Measurements from ENCODE around the gene DCAF6.

The DCAF6 gene

DNA sequence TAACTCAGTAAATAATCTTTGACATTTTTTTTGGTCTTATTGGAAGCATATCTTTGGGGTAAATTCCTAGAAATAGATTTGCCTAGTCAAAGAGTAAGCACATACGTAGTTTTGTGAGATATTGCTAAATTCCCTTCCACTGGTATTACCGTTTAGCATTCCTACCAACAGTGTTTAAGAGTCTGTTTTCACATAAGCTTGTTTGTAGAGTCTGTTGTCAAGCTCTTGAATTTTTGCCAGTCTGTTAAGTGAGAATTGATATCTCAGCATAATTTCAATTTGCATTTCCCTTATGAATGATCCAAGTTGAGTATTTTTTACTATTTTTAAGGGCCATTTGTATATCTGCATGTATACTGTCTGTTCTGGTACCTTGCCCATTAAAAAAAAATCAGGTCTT is 37.3 kb downstream of the DCAF6 start:
- Histone ChIP-seq H3K4me3 (ENCODE audit: low read depth in 1 of 2, low read length in 2 of 2) (no peak overlapping the region), H3K9me3 (ENCODE audit: control insufficient read depth in 1 of 2, low read length in 2 of 2) (no peaks in the 10 kb centered on the region), H3K4me1 (ENCODE audit: control insufficient read depth in 1 of 2, insufficient read depth in 2 of 2, low read length in 2 of 2) (no peaks in the 10 kb centered on the region), H3K27me3 (ENCODE audit: low read depth, low read length) (no peaks in the 10 kb centered on the region), H3K27ac (ENCODE audit: low read length) (no peak overlapping the region), H3K36me3 (ENCODE audit: control insufficient read depth in 1 of 2, insufficient read depth in 2 of 2, low read length in 2 of 2) (peaks cover 9 to 19% of the 10 kb centered on the region in 2 donors)

- Histone ChIP-seq H3K27ac (ENCODE audit: low read length) (no peak overlapping the region), H3K4me1 (ENCODE audit: control insufficient read depth in 1 of 2, insufficient read depth in 2 of 2, low read length in 2 of 2) (no peaks in the 10 kb centered on the region), H3K4me3 (ENCODE audit: low read depth in 1 of 2, low read length in 2 of 2) (no peak overlapping the region), H3K36me3 (ENCODE audit: control insufficient read depth in 1 of 2, insufficient read depth in 2 of 2, low read length in 2 of 2) (peaks cover 6 to 19% of the 10 kb centered on the region in 2 donors), H3K27me3 (ENCODE audit: low read depth, low read length) (no peaks in the 10 kb centered on the region), H3K9me3 (ENCODE audit: control insufficient read depth in 1 of 2, low read length in 2 of 2) (no peaks in the 10 kb centered on the region)
Measured at GRCh38 chr1:167974698-167975097, 38.2 kb downstream of the DCAF6 start.

DNA sequence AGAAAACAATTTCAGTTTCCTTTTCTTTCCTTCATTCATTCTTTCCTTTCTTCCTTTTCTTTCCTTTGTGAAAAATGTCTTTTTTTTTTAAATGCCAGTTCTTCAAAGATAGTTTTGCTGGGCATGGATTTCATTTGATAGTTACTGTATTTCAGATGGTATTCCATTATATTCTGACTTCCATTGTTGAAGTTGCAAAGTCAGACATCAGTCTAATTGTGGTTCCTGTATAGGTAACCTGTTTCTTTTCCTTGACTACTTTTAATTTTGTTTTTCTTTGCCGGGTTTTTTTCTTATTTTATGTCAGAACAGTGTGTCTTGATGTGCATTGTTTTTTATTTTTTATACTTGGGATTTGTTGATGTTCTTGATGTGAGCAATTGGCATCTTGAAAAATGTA is 40.8 kb downstream of the DCAF6 start:
- Histone ChIP-seq H3K27me3 (ENCODE audit: low read depth, low read length) (no peaks in the 10 kb centered on the region), H3K27ac (ENCODE audit: low read length) (no peak overlapping the region), H3K36me3 (ENCODE audit: control insufficient read depth in 1 of 2, insufficient read depth in 2 of 2, low read length in 2 of 2) (peaks cover 6 to 19% of the 10 kb centered on the region in 2 donors), H3K9me3 (ENCODE audit: control insufficient read depth in 1 of 2, low read length in 2 of 2) (no peaks in the 10 kb centered on the region), H3K4me3 (ENCODE audit: low read depth in 1 of 2, low read length in 2 of 2) (no peak overlapping the region), H3K4me1 (ENCODE audit: control insufficient read depth in 1 of 2, insufficient read depth in 2 of 2, low read length in 2 of 2) (no peaks in the 10 kb centered on the region)

DNA sequence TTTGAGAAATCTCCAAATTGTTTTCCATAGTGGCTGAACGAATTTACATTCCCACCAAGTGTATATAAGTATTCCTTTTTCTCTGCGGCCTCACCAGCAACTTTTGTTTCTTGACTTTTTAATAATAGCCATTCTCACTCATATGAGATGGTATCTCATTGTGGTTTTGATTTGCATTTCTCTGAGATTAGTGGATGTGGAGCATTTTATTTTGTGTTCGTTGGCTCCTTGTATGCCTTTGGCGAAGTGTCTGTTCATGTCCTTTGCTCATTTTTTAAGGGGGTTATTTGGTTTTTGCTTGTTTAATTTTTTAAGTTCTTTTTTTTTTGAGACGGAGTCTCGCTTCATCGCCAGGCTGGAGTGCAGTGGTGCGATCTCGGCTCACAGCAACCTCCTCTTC is 45.5 kb downstream of the DCAF6 start:
- no peak overlapping the region for H3K27ac ChIP-seq (ENCODE audit: low read length)
- no peak overlapping the region for H3K4me3 ChIP-seq (ENCODE audit: low read depth in 1 of 2, low read length in 2 of 2)
- no peaks in the 10 kb centered on the region for H3K9me3 ChIP-seq (ENCODE audit: control insufficient read depth in 1 of 2, low read length in 2 of 2)
- no peaks in the 10 kb centered on the region for H3K36me3 ChIP-seq (ENCODE audit: control insufficient read depth in 1 of 2, insufficient read depth in 2 of 2, low read length in 2 of 2)
- no peaks in the 10 kb centered on the region for H3K4me1 ChIP-seq (ENCODE audit: control insufficient read depth in 1 of 2, insufficient read depth in 2 of 2, low read length in 2 of 2)
- no peaks in the 10 kb centered on the region for H3K27me3 ChIP-seq (ENCODE audit: low read depth, low read length)

GRCh38 chr1:167983797-167984420 is 47.4 kb downstream of the DCAF6 start:
- H3K36me3 ChIP-seq (ENCODE audit: control insufficient read depth in 1 of 2, insufficient read depth in 2 of 2, low read length in 2 of 2): no peaks in the 10 kb centered on the region

DNA sequence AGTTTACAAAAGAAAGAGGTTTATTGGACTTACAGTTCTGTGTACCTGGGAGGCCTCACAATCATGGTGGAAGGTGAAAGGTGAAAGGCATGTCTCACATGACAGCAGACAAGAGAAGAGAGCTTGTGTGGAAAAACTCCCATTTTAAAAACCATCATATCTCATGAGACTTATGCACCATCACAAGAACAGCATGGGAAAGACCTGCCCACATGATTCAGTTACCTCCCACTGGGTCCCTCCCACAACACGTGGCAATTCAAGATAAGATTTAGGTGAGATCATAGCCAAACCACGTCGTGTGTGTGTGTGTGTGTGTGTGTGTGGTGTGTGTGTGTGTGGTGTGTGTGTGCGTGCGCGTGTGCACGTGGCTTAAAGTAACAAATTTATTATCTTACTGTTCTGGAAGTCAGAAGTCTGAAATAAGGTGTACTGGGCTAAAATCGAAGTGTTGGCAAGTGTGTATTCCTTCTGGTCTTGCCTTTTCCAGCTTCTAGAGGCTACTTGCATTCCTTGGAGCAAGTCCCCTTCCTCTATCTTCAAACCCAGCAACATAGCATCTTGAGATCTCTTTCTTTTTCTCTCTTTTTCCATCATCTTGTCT is 48.5 kb downstream of the DCAF6 start:
- no peaks in the 10 kb centered on the region for H3K36me3 ChIP-seq (ENCODE audit: control insufficient read depth in 1 of 2, insufficient read depth in 2 of 2, low read length in 2 of 2)
- no peak overlapping the region for H3K4me3 ChIP-seq (ENCODE audit: low read depth in 1 of 2, low read length in 2 of 2)
- no peaks in the 10 kb centered on the region for H3K9me3 ChIP-seq (ENCODE audit: control insufficient read depth in 1 of 2, low read length in 2 of 2)
- no peak overlapping the region for H3K27ac ChIP-seq (ENCODE audit: low read length)
- no peaks in the 10 kb centered on the region for H3K27me3 ChIP-seq (ENCODE audit: low read depth, low read length)
- H3K4me1 ChIP-seq (ENCODE audit: control insufficient read depth in 1 of 2, insufficient read depth in 2 of 2, low read length in 2 of 2): no peaks in the 10 kb centered on the region

More at GRCh38 chr1:167983797-167984420, 47.4 kb downstream of the DCAF6 start:
- no peak overlapping the region for H3K4me3 ChIP-seq (ENCODE audit: low read depth in 1 of 2, low read length in 2 of 2)
- no peak overlapping the region for H3K27ac ChIP-seq (ENCODE audit: low read length)
- no peaks in the 10 kb centered on the region for H3K27me3 ChIP-seq (ENCODE audit: low read depth, low read length)
- H3K9me3 ChIP-seq (ENCODE audit: control insufficient read depth in 1 of 2, low read length in 2 of 2): no peaks in the 10 kb centered on the region
- H3K4me1 ChIP-seq (ENCODE audit: control insufficient read depth in 1 of 2, insufficient read depth in 2 of 2, low read length in 2 of 2): no peaks in the 10 kb centered on the region

- Histone ChIP-seq H3K36me3 (ENCODE audit: control insufficient read depth in 1 of 2, insufficient read depth in 2 of 2, low read length in 2 of 2) (peaks cover 5 to 8% of the 10 kb centered on the region in 2 donors), H3K9me3 (ENCODE audit: control insufficient read depth in 1 of 2, low read length in 2 of 2) (no peaks in the 10 kb centered on the region)
Measured at GRCh38 chr1:167987174-167987573, 50.7 kb downstream of the DCAF6 start.

DNA sequence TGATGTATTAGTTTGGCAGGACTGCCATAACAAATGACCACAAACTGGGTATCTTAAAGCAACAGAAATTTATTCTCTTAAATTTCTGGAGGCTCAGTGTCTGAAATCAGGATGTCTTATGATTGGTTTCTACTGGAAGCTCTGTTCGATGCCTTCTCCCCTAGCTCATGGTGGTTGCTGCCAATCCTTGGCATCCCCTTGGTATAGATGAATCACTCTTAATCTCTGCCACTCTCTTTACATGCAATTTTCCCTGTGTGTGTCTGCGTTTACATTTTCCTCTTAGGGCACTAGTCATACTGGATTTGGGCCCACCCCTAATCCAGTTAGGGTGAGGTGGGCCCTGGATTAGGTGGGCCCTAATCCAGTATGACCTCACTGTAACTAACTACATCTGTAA is 55.1 kb downstream of the DCAF6 start:
- Histone ChIP-seq H3K27me3 (ENCODE audit: low read depth, low read length) (no peaks in the 10 kb centered on the region), H3K27ac (ENCODE audit: low read length) (no peak overlapping the region), H3K9me3 (ENCODE audit: control insufficient read depth in 1 of 2, low read length in 2 of 2) (no peaks in the 10 kb centered on the region), H3K4me3 (ENCODE audit: low read depth in 1 of 2, low read length in 2 of 2) (no peak overlapping the region), H3K4me1 (ENCODE audit: control insufficient read depth in 1 of 2, insufficient read depth in 2 of 2, low read length in 2 of 2) (no peaks in the 10 kb centered on the region), H3K36me3 (ENCODE audit: control insufficient read depth in 1 of 2, insufficient read depth in 2 of 2, low read length in 2 of 2) (peaks cover 9 to 22% of the 10 kb centered on the region in 2 donors)

More at GRCh38 chr1:167987174-167987573, 50.7 kb downstream of the DCAF6 start:
- no peaks in the 10 kb centered on the region for H3K4me1 ChIP-seq (ENCODE audit: control insufficient read depth in 1 of 2, insufficient read depth in 2 of 2, low read length in 2 of 2)
- no peaks in the 10 kb centered on the region for H3K27me3 ChIP-seq (ENCODE audit: low read depth, low read length)
- H3K4me3 ChIP-seq (ENCODE audit: low read depth in 1 of 2, low read length in 2 of 2): no peak overlapping the region
- no peak overlapping the region for H3K27ac ChIP-seq (ENCODE audit: low read length)

DNA sequence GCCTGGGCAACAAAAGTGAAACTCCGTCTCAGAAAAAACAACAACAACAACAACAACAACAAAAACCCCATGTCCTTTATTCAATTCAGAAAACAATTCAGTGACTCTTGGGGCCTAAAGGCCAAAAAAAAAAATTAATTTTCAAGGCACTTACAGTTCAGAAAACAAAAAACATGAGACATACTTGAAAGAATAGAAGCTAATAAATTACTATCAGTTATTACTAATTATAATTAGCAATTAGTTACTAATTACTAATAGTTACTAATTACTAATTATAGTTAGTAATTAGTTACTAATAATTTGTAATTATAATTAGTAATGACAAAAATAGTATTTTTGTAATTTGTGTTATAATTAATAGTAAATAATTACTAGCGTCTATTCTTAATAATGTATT is 57.2 kb downstream of the DCAF6 start:
- Histone ChIP-seq H3K9me3 (ENCODE audit: control insufficient read depth in 1 of 2, low read length in 2 of 2) (no peaks in the 10 kb centered on the region), H3K4me1 (ENCODE audit: control insufficient read depth in 1 of 2, insufficient read depth in 2 of 2, low read length in 2 of 2) (no peaks in the 10 kb centered on the region), H3K27ac (ENCODE audit: low read length) (no peak overlapping the region), H3K4me3 (ENCODE audit: low read depth in 1 of 2, low read length in 2 of 2) (no peak overlapping the region), H3K36me3 (ENCODE audit: control insufficient read depth in 1 of 2, insufficient read depth in 2 of 2, low read length in 2 of 2) (peaks cover 11 to 22% of the 10 kb centered on the region in 2 donors), H3K27me3 (ENCODE audit: low read depth, low read length) (no peaks in the 10 kb centered on the region)

DNA sequence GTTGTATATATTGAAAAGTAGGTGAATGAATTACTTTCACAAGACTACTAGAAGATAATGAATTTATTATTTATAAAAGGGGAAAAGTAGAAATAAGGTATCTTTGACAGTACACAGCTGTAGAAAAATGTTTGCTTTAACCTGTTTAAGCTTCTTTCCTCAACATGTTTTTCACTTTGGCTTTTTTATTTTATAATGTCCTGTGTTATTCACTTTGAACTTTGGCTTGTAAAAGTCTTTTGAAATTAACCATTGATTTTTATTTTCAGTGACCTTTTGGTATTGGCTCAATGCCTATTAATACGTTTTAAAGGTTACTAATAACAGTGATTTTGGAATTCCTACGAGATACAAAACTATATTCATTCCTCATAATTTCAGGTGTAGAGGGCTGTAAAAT is 58.1 kb downstream of the DCAF6 start:
- Histone ChIP-seq H3K9me3 (ENCODE audit: control insufficient read depth in 1 of 2, low read length in 2 of 2) (no peaks in the 10 kb centered on the region), H3K27me3 (ENCODE audit: low read depth, low read length) (no peaks in the 10 kb centered on the region), H3K4me1 (ENCODE audit: control insufficient read depth in 1 of 2, insufficient read depth in 2 of 2, low read length in 2 of 2) (no peaks in the 10 kb centered on the region), H3K4me3 (ENCODE audit: low read depth in 1 of 2, low read length in 2 of 2) (no peak overlapping the region), H3K36me3 (ENCODE audit: control insufficient read depth in 1 of 2, insufficient read depth in 2 of 2, low read length in 2 of 2) (peaks cover 11 to 22% of the 10 kb centered on the region in 2 donors), H3K27ac (ENCODE audit: low read length) (no peak overlapping the region)

GRCh38 chr1:167995038-167995437 is 58.6 kb downstream of the DCAF6 start:
- Histone ChIP-seq H3K4me3 (ENCODE audit: low read depth in 1 of 2, low read length in 2 of 2) (no peak overlapping the region), H3K9me3 (ENCODE audit: control insufficient read depth in 1 of 2, low read length in 2 of 2) (no peaks in the 10 kb centered on the region), H3K27ac (ENCODE audit: low read length) (no peak overlapping the region), H3K27me3 (ENCODE audit: low read depth, low read length) (no peaks in the 10 kb centered on the region), H3K36me3 (ENCODE audit: control insufficient read depth in 1 of 2, insufficient read depth in 2 of 2, low read length in 2 of 2) (peaks cover 11 to 22% of the 10 kb centered on the region in 2 donors), H3K4me1 (ENCODE audit: control insufficient read depth in 1 of 2, insufficient read depth in 2 of 2, low read length in 2 of 2) (no peaks in the 10 kb centered on the region)

DNA sequence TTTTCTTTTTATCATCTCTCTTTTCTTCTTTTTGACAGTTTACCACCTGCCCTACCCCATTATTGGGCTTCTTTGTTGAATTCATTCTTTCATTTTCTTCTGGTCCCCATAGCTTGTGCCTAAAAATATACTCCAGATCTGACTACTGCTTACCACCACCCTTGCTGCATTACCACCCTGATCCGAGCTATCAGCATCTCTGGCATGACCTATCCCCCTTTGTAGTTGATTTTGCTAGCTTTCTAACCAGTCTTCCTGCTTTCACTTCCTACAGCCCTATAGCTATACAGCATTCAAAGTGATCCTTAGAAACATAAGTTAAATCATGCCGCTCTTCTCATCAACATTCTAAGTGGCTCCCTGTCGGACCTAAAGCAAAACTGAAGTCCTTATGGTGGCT is 59.8 kb downstream of the DCAF6 start:
- Histone ChIP-seq H3K9me3 (ENCODE audit: control insufficient read depth in 1 of 2, low read length in 2 of 2) (no peaks in the 10 kb centered on the region), H3K4me1 (ENCODE audit: control insufficient read depth in 1 of 2, insufficient read depth in 2 of 2, low read length in 2 of 2) (no peaks in the 10 kb centered on the region), H3K27me3 (ENCODE audit: low read depth, low read length) (no peaks in the 10 kb centered on the region), H3K36me3 (ENCODE audit: control insufficient read depth in 1 of 2, insufficient read depth in 2 of 2, low read length in 2 of 2) (peaks cover 11 to 22% of the 10 kb centered on the region in 2 donors), H3K4me3 (ENCODE audit: low read depth in 1 of 2, low read length in 2 of 2) (no peak overlapping the region), H3K27ac (ENCODE audit: low read length) (no peak overlapping the region)
